ENCODE data around the gene TMEM198. TPM values are rescaled to one million over a fixed set of nuclear protein-coding genes. Genes with fewer than 3 reads are reported as not detected.

The TMEM198 gene
- total and polyA plus RNA-seq, 2 experiments from 2014 or later = 5.6 to 13.7 TPM

- ATAC-seq (no peak), DNase-seq (ENCODE audit: low spot score) (peak; percentile 46)
- Histone ChIP-seq H4K20me1 (replicated peaks; ENCODE audit: insufficient read depth) (no peaks in the 10 kb centered on the region), H3K9me2 (ENCODE audit: insufficient read depth) (no peaks in the 10 kb centered on the region), H3F3A (replicated peaks; ENCODE audit: low read depth) (peaks cover 4% of the 10 kb centered on the region; the same call in 1 of the 2 replicates), H3K27me3 (ENCODE audit: insufficient read depth) (peaks cover 72% of the 10 kb centered on the region), H3K36me3 (ENCODE audit: insufficient read depth) (no peaks in the 10 kb centered on the region), H3K4me3 (peak overlapping the region; percentile 43; the same call in 1 of the 2 replicates), H3K4me2 (peak overlapping the region; percentile 73), H3K27ac (ENCODE audit: low read depth) (no peak overlapping the region), H3K4me1 (ENCODE audit: insufficient read depth) (peaks cover 51% of the 10 kb centered on the region), H2AFZ (no peak overlapping the region), H3K79me2 (replicated peaks; ENCODE audit: insufficient read depth) (no peaks in the 10 kb centered on the region)
- no peaks in the 10 kb centered on the region for H3K36me3 Mint-ChIP-seq (ENCODE audit: low read depth)
- no peaks in the 10 kb centered on the region for H3K9me3 Mint-ChIP-seq
- peak overlapping the region; percentile 49; the same call in 1 of the 3 replicates for H3K4me3 Mint-ChIP-seq
- H3K27ac Mint-ChIP-seq = no peak overlapping the region
- peaks cover 73% of the 10 kb centered on the region for H3K27me3 Mint-ChIP-seq (ENCODE audit: insufficient read depth, low read depth, poor library complexity)
- TF ChIP-seq ZNF114 (CRISPR knock-in tag; IDR thresholded peaks at IDR 0.05) (no peak), EZH2phosphoT487 (IDR thresholded peaks at IDR 0.05; ENCODE audit: unreplicated experiment) (no peak)
- peaks cover 73% of the 10 kb centered on the region for H3K4me1 Mint-ChIP-seq
These were observed 31.2 kb upstream of the TMEM198 start for GRCh38 chr2:219512524-219513216.

- H3K9me2 ChIP-seq (ENCODE audit: insufficient read depth) = no peaks in the 10 kb centered on the region
- no peak overlapping the region for H3K27ac ChIP-seq (ENCODE audit: low read depth)
- ATAC-seq (no peak), DNase-seq (ENCODE audit: low spot score) (no peak)
- peaks cover 79% of the 10 kb centered on the region for H3K27me3 ChIP-seq (ENCODE audit: insufficient read depth)
- peaks cover 44% of the 10 kb centered on the region for H3K4me1 ChIP-seq (ENCODE audit: insufficient read depth)
- Mint-ChIP-seq H3K4me1 (peaks cover 76% of the 10 kb centered on the region), H3K4me3 (peak overlapping the region; percentile 49), H3K36me3 (ENCODE audit: low read depth) (no peaks in the 10 kb centered on the region), H3K27ac (no peak overlapping the region), H3K9me3 (no peaks in the 10 kb centered on the region), H3K27me3 (ENCODE audit: insufficient read depth, low read depth, poor library complexity) (peaks cover 77% of the 10 kb centered on the region)
- peak overlapping the region; percentile 43 for H3K4me3 ChIP-seq
- H4K20me1 ChIP-seq (replicated peaks; ENCODE audit: insufficient read depth) = no peaks in the 10 kb centered on the region
- 0 out of 2 replicates have a peak, but pooled peaks cover 4% of the 10 kb centered on the region for H3F3A ChIP-seq (replicated peaks; ENCODE audit: low read depth)
- H2AFZ ChIP-seq = no peak overlapping the region
- H3K79me2 ChIP-seq (replicated peaks; ENCODE audit: insufficient read depth) = no peaks in the 10 kb centered on the region
- H3K4me2 ChIP-seq = peak overlapping the region; percentile 73
- no peaks in the 10 kb centered on the region for H3K36me3 ChIP-seq (ENCODE audit: insufficient read depth)
- no peak for TF ChIP-seq CREB1 (CRISPR knock-in tag; IDR thresholded peaks at IDR 0.05; ENCODE audit: low read depth)
These were observed 30.0 kb upstream of the TMEM198 start for GRCh38 chr2:219513787-219514186.

DNA sequence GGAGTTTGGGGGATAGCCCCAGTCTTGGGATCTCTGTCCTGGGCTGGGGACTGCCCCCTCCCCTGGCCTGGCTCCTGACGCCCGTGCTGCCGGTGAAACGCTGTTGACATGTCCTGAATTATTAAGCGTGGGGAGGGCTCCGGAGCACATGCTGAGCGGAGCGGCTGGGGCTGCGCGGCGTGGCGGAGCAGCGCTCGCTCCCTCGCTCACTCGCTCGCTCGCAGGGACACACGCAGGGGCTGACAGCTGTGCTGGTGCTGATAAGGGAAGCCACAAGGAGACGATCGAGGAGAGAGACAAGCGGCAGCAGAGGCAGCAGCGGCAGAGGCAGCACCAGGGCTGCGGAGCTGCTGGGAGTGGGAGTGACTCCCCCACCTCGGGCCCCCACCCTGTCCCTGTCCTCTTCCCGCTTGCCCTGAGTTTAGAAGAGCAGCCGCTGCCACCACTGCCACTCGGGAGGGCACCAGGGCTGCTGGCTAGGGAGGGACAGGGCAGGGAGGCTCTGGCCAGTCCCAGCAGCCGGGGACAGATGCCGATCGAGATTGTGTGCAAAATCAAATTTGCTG lies 29.5 kb upstream of the TMEM198 start, which contains the start of gene ASIC4:
TSS of gene ASIC4 (plus strand) at position 287 of the 566 bp plus-strand sequence. CDS start at position 530, 243 bp downstream.
- H3K4me2 ChIP-seq = peak within 1 kb of the TSS; percentile 73
- no peak within 1 kb of the TSS for H2AFZ ChIP-seq
- H3K9me3 Mint-ChIP-seq = no peaks in the 10 kb centered on the region
- DNase-seq (ENCODE audit: low spot score) (peak; percentile 50), ATAC-seq (peak; percentile 4)
- no peaks in the 10 kb centered on the region for H4K20me1 ChIP-seq (replicated peaks; ENCODE audit: insufficient read depth)
- 0 out of 2 replicates have a peak, but pooled peaks cover 4% of the 10 kb centered on the region for H3F3A ChIP-seq (replicated peaks; ENCODE audit: low read depth)
- H3K4me1 Mint-ChIP-seq = peaks cover 78% of the 10 kb centered on the region
- H3K9me2 ChIP-seq (ENCODE audit: insufficient read depth) = no peaks in the 10 kb centered on the region
- no peak within 1 kb of the TSS for H3K27ac Mint-ChIP-seq
- H3K27me3 Mint-ChIP-seq (ENCODE audit: insufficient read depth, low read depth, poor library complexity) = peaks cover 75% of the 10 kb centered on the region
- H3K79me2 ChIP-seq (replicated peaks; ENCODE audit: insufficient read depth) = no peaks in the 10 kb centered on the region
- H3K4me3 Mint-ChIP-seq = peak within 1 kb of the TSS; percentile 49
- no peaks in the 10 kb centered on the region for H3K36me3 Mint-ChIP-seq (ENCODE audit: low read depth)
- no peak within 1 kb of the TSS for H3K27ac ChIP-seq (ENCODE audit: low read depth)
- peaks cover 83% of the 10 kb centered on the region for H3K27me3 ChIP-seq (ENCODE audit: insufficient read depth)
- peaks cover 47% of the 10 kb centered on the region for H3K4me1 ChIP-seq (ENCODE audit: insufficient read depth)
- no peaks in the 10 kb centered on the region for H3K36me3 ChIP-seq (ENCODE audit: insufficient read depth)
- peak within 1 kb of the TSS; percentile 43 for H3K4me3 ChIP-seq
- TF ChIP-seq JUNB (IDR thresholded peaks at IDR 0.05; ENCODE audit: unreplicated experiment) (no peak), ZNF114 (CRISPR knock-in tag; IDR thresholded peaks at IDR 0.05) (no peak), EZH2 (IDR thresholded peaks at IDR 0.05; ENCODE audit: low read depth, unreplicated experiment) (peak; percentile 2)

Measured in GM23338 (cell line).